HL-60 (cell line): ENCODE measurements around the gene DLEC1.

Experiments
- GABPA ChIP-seq: IDR thresholded peaks from 2 replicates; pipeline ENCODE4 v1.6.1; 2012; ENCODE audit warnings: low read depth
- POLR2AphosphoS5 ChIP-seq: IDR thresholded peaks from 2 replicates; pipeline ENCODE4 v1.6.1; 2012; ENCODE audit warnings: low read depth
- REST ChIP-seq: IDR thresholded peaks from 2 replicates; pipeline ENCODE4 v1.6.1; 2012; ENCODE audit warnings: low read depth; ENCODE audit not compliant: insufficient replicate concordance
- SPI1 ChIP-seq: IDR thresholded peaks from 2 replicates; pipeline ENCODE4 v1.6.1; 2012; ENCODE audit warnings: low read depth, mild to moderate bottlenecking, borderline replicate concordance
- TF ChIP-seq, protein P1 (sequence below): IDR thresholded peaks from one replicate; pipeline ENCODE4 v1.5.1; 2011; ENCODE audit warnings: low read length, control low read depth, inconsistent platforms; ENCODE audit not compliant: insufficient read depth

DNA sequence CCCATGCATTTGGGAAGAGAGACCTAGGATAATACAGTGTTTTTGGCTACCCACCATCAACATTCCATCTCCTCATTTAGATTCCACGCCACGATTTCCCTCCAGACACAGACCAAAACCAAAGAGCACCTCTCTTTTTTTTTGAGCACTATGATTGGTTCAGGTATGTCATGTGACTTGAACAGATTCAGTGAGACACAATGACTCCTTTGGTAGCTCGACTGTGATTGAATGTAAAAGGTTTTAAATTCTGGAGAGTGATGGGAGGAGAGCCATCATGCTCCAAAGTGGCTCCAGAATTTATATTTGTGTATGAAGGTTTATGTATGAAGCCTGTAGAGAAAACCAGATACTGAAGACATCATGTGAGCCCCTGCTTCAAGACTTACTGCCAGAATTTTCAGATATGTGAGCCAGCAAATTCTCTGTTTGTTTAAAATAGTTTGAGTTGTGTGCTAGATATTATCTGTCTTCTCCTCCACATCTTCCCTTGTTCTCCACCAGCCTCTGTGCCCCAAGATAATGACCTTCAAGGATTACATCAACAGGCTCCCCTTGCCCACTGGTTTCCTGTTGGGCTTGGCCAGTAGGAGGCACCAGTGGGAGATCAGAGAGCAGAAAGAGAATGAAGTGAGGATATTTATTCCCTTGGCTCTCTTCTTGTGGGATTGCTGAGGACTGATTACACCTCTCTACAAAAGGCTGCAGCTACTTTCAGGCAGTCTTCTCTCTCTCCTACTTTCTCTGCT lies 111.9 kb downstream of the DLEC1 start:
- TF ChIP-seq, protein P1, sequence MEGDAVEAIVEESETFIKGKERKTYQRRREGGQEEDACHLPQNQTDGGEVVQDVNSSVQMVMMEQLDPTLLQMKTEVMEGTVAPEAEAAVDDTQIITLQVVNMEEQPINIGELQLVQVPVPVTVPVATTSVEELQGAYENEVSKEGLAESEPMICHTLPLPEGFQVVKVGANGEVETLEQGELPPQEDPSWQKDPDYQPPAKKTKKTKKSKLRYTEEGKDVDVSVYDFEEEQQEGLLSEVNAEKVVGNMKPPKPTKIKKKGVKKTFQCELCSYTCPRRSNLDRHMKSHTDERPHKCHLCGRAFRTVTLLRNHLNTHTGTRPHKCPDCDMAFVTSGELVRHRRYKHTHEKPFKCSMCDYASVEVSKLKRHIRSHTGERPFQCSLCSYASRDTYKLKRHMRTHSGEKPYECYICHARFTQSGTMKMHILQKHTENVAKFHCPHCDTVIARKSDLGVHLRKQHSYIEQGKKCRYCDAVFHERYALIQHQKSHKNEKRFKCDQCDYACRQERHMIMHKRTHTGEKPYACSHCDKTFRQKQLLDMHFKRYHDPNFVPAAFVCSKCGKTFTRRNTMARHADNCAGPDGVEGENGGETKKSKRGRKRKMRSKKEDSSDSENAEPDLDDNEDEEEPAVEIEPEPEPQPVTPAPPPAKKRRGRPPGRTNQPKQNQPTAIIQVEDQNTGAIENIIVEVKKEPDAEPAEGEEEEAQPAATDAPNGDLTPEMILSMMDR, result no peak
- TF ChIP-seq POLR2AphosphoS5 (no peak), SPI1 (no peak), REST (no peak), GABPA (no peak)
